Amygdala (tissue), 56 donors: Measurements from ENCODE around the gene TCF19.
A peak's percentile ranks its signal among the peaks of the same experiment; 100 is the strongest.
"Not testable (repeated sequence)": the region's sequence is repeated elsewhere in the genome, so short reads cannot be mapped to it uniquely, and the experiment has no call there.

Experiments used
- DNase-seq, 56 donors: peaks; one replicate each; lab custom pipeline; 2025; lab: John Stamatoyannopoulos, UW

Gene TCF19

DNA sequence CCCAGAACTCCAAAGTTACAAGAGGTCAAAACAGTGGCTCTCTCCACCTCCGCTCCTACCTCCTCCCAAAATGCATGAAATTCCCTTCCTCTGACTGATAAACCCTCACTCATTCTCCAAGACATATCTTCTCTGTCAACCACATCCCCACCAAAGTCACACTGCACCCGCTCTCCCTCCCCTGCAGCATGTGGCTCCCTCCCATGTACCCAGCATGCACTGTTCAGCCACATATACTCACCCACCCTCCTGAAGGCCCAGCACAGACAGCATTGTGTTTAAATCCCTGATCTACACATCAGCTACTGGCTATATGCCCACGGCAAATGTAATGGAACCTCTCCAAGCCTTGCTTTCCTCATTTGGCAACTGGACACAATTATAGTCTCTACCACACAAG is 17.6 kb downstream of the TCF19 start:
- DNase-seq = peak in 2 of 56 donors; percentile 8 to 13

DNA sequence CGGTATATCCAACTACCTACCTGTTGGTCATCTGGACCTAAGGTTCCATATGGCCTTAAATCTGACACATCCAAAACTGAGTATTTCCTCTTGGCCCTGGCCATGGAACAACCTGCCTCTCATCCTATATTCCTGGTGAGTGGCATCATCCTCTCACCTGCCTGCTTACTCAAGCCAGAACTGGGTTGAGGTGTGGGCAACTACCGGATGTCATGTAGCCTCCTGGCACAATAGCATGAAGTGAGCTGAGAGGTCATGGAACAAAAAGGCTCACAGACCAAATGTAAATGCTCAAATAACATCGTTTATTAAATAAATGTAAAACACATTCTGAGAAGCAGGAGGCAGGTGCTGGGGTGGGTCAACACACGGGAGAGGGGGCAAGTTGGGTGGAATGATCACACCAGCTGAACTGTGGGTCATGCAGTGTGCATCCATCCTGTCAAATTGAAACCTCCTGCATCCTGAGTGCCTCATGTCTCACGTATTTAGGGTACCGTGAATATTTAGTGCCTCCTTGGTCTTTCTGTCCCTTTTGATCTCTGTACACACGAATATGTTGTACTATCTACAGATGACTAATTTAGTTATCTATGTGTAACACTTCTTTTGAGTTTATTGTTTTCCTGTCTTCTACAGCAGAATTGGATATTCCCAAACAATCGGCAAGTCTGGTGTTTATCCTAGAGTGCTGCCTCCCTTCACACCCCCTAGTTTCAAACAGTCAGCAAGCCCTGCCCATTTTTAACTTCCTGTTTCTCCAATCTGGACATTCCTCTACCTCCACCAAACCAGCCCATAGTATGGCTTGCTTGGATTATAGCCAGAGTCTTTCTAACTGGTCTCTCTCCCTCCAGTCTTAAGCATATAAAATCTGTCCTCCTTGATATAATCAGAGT is 20.0 kb downstream of the TCF19 start:
- DNase-seq = no peak

DNA sequence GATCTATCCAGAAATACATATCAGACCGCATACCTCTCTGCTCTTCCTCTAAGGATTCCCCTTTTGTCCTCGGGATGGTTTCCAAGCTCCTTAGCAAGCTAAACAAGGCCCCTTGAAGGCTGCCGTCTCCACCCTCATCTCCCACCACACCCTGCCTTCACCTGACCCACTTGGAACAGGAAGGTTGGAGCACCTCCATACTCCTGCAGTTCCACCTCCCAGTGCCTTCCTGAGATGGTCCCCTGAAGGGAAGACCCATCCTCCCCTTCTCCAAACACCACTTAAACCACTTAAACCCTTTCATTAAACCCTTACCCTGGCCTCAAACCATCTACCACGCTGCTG is 20.6 kb downstream of the TCF19 start:
- no peak for DNase-seq

DNA sequence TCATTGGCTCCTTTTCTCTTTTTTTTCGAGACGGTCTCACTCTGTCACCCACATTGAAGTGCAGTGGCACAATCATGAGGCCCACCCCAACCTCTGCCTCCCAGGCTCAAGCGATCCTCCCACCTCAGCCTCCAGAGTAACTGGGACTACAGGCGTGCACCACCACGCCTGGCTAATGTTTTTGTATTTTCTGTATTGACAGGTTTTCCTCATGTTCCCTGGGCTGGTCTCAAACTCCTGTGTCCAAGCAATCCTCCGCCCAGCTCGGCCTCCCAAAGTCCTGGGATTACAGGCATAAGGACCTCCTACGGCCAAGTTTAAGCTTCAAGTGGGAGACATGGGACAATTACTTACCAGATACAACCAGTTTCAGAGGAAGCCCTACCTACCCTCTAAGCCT is 21.5 kb downstream of the TCF19 start:
- DNase-seq = no peak

DNA sequence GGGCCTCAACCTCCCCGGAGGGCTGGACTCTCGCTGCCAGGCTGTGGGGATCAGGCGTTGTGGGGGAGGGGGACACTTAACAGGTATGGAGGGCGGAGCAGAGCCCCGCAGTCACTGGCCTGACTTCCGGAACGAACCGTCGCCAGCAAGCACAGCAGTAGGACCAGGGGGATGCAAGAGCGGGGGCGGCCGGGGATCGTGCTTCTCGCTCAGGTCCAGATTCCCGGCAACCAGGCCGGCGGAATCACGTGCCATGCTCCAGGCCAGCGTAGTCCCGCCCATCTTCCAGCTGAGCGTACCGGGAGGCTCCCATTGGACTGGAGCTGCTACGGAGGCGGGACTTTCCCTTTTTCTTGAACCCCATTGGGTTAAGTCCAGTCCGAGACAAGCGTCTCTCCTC is 22.1 kb downstream of the TCF19 start:
- peak in 35 of 56 donors; percentile 3 to 83 (median 30) for DNase-seq

DNA sequence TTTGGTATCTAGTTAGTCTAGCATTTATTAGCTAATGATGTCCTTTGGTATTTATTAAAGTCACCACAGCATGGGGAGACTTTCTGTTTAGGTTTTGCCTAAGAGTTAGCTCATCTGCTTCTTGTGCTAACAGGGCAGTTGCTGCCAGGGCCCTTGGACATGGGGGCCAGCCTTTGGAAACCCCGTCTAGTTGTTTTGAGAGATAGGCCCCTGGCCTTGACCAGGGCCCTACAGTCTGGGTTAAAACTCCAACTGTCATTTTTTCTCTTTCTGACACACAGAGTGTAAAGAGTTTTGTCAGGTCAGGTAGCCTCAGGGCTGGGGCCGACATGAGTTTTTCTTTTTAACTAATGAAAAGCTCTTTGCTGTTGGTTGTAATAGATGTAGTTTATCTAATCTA is 24.9 kb downstream of the TCF19 start:
- not testable (repeated sequence) for DNase-seq

- DNase-seq = not testable (repeated sequence)
Observed at GRCh38 chr6:31183859-31184258, 25.5 kb downstream of the TCF19 start.

DNA sequence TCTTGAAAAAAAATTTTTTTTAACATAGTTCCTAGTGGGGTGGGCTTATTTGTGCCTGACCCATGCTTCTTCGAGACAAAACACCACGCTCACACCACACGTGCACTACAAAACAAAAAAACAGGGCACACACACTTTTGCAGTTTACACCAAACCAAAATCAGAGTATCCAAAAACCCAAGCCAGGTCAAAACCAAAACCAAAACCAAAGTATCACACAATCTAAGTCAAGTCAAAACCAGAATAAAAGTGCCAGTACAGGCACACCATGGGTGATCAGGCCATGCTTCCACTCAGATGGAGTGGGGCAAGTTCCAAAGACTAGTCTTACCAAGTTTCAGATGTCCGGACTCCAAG is 27.3 kb downstream of the TCF19 start:
- not testable (repeated sequence) for DNase-seq

DNA sequence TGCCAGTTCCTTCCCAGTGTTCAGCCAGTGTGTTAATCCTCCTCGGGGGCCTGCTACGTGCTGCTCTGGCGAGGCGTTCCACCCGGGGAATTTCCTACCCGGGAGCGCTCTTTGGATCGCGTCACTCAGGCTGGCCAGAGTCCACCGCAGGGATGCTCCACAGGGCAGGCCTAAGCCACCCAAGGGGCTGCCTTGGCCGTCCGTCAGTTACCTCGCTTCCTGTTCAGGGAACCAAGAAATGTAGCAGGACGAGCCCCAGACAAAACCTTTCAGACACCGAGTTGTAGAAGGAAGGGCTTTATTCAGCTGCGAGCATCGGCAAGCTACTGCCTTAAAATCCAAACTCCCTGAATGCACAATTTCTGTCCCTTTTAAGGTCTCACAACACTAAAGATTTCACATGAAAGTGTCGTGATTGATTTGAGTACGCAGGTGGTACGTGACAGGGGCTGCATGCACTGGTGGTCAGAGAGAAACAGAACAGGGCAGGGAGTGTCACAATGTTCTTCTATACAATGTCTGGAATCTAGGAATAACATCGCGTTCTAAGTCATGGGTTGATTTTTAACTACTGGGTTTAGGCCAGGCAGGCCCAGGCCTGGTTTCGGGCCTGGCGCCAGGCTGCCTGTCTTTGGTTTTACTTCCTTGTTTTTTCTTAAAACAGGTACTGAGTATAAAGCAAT is 27.8 kb downstream of the TCF19 start:
- peak in 2 of 56 donors; percentile 15 to 19 for DNase-seq

DNA sequence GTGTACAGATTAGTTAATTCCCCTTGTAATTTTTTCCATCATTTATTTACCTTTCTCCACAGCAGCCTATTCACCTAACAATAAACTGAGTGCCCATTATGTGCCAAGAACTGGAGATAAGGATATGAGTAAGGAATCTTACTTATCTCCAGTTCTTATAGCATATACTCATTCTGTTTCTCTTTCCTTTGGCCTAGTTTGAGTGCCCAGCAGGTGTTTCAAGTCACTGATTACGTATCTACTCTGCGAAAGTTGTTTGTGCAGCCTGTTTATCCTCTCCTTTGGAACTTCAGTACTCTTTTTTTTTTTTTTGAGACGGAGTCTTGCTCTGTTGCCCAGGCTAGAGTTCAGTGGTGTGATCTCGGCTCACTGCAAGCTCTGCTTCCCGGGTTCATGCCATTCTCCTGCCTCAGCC is 29.4 kb downstream of the TCF19 start:
- DNase-seq = no peak

DNA sequence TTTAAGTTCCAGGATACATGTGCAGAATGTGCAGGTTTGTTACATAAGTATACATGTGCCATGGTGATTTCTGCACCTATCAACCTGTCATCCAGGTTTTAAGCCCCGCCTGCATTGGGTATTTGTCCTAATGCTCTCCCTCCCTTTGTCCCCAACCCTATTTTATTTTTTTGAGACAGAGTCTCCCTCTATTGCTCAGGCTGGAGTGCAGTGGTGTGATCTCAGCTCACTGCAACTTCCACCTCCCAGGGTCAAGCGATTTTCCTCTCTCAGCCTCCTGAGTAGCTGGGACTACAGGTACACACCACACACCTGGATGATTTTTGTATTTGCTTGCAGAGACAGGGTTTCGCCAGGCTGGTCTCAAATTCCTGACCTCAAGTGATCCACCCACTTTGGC is 30.8 kb downstream of the TCF19 start:
- not testable (repeated sequence) for DNase-seq

DNA sequence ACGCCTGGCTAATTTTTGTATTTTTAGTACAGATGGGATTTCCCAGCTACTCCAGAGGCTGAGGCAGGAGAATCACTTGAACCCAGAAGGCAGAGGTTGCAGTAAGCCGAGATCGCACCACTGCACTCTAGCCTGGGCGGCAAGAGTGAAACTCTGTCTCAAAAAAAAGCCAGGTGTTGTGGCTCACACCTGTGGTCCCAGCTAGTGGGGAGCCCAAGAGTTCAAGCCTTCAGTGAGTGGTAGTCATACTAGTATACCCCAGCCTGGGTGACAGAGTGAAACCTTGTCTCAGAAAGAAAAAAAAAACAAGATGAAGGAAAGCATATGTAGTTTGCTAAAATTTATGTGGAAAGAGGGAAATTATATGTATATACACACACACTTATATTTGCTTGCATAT is 32.1 kb downstream of the TCF19 start:
- no peak for DNase-seq

GRCh38 chr6:31192431-31193105 is 34.2 kb downstream of the TCF19 start:
- DNase-seq = peak in 37 of 56 donors; percentile 3 to 82 (median 37)

- no peak for DNase-seq
Observed at GRCh38 chr6:31193206-31193605, 34.8 kb downstream of the TCF19 start.

DNA sequence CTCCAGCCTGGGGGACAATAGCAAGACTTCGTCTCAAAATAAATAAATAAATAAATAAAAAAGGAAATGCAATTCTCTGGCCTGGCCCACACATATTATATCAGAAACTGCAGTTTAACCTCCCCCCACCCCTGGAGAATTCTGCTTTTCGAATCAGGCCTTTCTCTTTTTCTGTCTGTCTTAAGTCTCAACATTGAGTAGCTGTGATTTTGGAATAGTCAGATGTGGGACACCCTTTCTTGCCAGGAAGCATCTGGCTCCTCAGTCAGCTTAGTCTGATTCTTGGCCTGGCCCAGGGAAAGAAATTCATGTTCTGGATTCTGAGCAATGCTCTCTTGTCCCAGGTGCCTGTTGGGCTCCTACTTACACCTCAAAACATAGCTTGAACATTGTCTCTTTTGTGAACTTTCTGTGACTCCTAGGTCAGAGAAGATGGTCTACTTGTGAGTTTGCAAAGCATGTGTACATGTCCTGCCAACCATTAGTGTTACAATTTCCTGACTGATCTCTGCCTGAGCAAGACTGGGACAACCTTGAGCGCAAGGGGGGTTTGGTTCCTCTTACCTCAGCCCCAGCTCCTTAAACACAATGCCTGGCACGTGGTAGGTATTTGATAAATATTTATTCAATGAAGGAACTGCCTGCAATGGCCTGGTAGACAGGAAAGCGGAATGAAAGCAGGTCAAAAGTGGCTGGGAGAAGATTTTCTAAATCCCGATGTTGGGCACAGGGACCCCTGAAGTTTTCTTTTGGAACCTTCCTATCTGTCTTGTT is 35.9 kb downstream of the TCF19 start:
- DNase-seq = no peak

- not testable (repeated sequence) for DNase-seq
Observed at GRCh38 chr6:31195308-31195979, 37.1 kb downstream of the TCF19 start.

DNA sequence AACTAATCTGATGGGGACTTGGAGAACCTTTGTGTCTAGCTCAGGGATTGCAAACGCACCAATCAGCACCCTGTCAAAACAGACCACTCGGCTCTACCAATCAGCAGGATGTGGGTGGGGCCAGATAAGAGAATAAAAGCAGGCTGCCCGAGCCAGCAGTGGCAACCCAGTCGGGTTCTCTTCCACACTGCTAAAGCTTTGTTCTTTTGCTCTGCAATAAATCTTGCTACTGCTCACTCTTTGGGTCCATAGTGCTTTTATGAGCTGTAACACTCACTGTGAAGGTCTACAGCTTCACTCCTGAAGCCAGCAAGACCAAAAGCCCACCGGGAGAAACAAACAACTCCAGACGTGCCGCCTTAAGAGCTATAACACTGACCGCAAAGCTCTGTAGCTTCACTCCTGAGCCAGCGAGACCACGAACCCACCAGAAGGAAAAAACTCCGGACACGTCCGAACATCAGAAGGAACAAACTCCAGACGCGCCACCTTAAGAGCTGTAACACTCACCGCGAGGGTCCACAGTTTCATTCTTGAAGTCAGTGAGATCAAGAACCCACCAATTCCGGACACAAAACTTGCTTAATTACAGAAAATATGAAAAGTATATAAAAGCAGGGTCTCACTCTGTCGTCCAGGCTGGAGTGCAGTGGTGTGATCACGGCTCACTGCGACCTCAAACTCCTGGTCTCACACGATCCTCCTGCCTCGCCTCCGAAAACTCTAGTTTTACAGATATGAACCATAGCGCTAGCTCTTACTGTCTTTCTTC is 38.0 kb downstream of the TCF19 start:
- not testable (repeated sequence) for DNase-seq

DNA sequence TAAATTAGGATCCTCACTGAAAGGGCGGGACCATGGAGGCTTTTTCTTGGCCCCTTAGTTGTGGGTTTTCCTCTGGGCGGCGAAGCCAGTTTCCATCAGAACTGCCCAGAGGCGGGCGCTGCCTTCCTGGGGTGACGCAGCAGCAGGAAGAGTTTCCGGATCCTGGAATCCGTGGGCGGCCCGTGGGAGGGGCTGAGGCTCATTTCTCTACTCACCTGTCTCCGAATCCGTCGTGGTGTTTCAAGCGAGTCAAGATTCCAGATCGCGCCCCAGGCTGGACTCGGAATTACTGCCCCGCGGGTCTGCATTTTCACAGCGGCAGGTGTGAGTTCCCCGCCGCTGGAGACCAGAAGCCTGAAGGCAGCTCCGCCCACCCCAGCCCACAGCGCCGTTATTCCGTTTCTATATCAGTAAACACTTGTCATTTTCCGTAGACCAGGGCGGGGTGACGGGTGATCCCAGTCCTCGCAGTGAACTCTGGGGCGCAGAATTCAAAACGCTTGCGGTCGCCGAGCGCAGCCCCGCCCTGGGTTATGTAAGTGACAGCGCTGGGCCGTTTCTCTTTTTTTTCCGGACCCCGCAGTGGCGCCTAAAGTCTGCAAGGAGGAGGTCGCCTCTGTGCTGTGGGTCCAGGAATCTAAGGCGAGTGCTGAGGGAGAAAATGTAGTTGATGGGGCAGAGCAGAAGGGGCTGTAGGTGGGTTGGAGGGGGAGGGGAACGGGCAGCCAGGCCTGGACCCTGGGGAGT is 39.3 kb downstream of the TCF19 start:
- peak in 55 of 56 donors; percentile 20 to 93 (median 75) for DNase-seq

GRCh38 chr6:31199105-31199452 is 40.7 kb downstream of the TCF19 start:
- DNase-seq = not testable (repeated sequence)
